ENCODE measurements around the gene THEMIS2.

THEMIS2 gene

GRCh38 chr1:27886744-27887143 lies 14.4 kb downstream of the THEMIS2 start:
- no peak for DNase-seq

GRCh38 chr1:27887215-27888021 lies 15.1 kb downstream of the THEMIS2 start:
- DNase-seq: peak; percentile 72

- DNase-seq: no peak
These were observed 17.2 kb downstream of the THEMIS2 start for GRCh38 chr1:27889506-27889905.

- peak; percentile 72 for DNase-seq
These were observed 19.0 kb downstream of the THEMIS2 start for GRCh38 chr1:27891196-27891889.

- DNase-seq: no peak
These were observed 22.2 kb downstream of the THEMIS2 start for GRCh38 chr1:27894521-27894920.

GRCh38 chr1:27906759-27907158 lies 34.4 kb downstream of the THEMIS2 start:
- DNase-seq: no peak

GRCh38 chr1:27912429-27912828 lies 40.1 kb downstream of the THEMIS2 start:
- DNase-seq: no peak

GRCh38 chr1:27915082-27915575 lies 42.8 kb downstream of the THEMIS2 start:
- no peak for DNase-seq

GRCh38 chr1:27922272-27922671 lies 49.9 kb downstream of the THEMIS2 start:
- no peak for DNase-seq

GRCh38 chr1:27928216-27928954 lies 56.0 kb downstream of the THEMIS2 start:
- no peak for DNase-seq

GRCh38 chr1:27931184-27931583 lies 58.8 kb downstream of the THEMIS2 start:
- no peak for DNase-seq

GRCh38 chr1:27931759-27932158 lies 59.4 kb downstream of the THEMIS2 start:
- no peak for DNase-seq

GRCh38 chr1:27934818-27935549 lies 62.6 kb downstream of the THEMIS2 start, which contains the start of gene SMPDL3B:
TSS of gene SMPDL3B (plus strand) at chr1:27935000. CDS start at chr1:27935184, 184 bp downstream.
- no peak for DNase-seq

GRCh38 chr1:27935721-27936120 lies 63.4 kb downstream of the THEMIS2 start:
- DNase-seq: no peak
